GM12878 (cell line): ENCODE results near the gene SPATA18. TPM values are rescaled to one million over a fixed set of nuclear protein-coding genes. Genes with fewer than 3 reads are reported as not detected.

Experiments used
- ATAC-seq: fragments of 200-7000 bp; cut with Tn5 transposase; 3 replicates; pipeline ENCODE4 v1.9.1; 2020; ENCODE audit warnings: mild to moderate bottlenecking, moderate library complexity
- BruUV-seq: library from RNA; stranded (reverse); fragments of 400-500 nt; replicated peaks from 2 replicates; lab custom pipeline; 2021; lab: Mats Ljungman, UMichigan
- CTCF ChIA-PET: fragments of 300-600 bp; sonication (Branson Sonifier 250); formaldehyde crosslinking; extraction: SDS; loops from one replicate; lab custom pipeline; 2021; ENCODE audit warnings: inconsistent platforms; lab: Yijun Ruan, JAX
- POLR2A ChIA-PET: fragments of 350-600 bp; formaldehyde crosslinking; extraction: SDS; loops from one replicate; lab custom pipeline; 2021; ENCODE audit warnings: inconsistent platforms; lab: Charles Lee
- RAD21 ChIA-PET: fragments of 300-600 bp; sonication (Branson Sonifier 250); formaldehyde crosslinking; loops from one replicate; lab custom pipeline; 2023; ENCODE audit warnings: antibody characterized with exemption; ENCODE audit not compliant: unreplicated experiment; lab: Charles Lee
- SMC1A ChIA-PET: fragments of 300-600 bp; sonication (Branson Sonifier 250); formaldehyde crosslinking; loops from one replicate; lab custom pipeline; 2023; ENCODE audit not compliant: unreplicated experiment, uncharacterized antibody; lab: Charles Lee
- DNase-seq: peaks from one replicate; pipeline ENCODE4 v3.0.0-alpha.2; 2011; ENCODE audit warnings: low read depth, low spot score
- FAIRE-seq: peaks from 3 replicates; lab custom pipeline; 2011; peaks lifted over from hg19 to GRCh38; lab: Jason Lieb, UNC
- H2AFZ ChIP-seq: 2 replicates; pipeline ENCODE4 v1.6.0; 2011; ENCODE audit warnings: low read depth, low read length, control low read depth; ENCODE audit not compliant: control insufficient read depth
- H3K27ac ChIP-seq: 2 replicates; pipeline ENCODE4 v1.5.1; 2011; ENCODE audit warnings: control low read depth; ENCODE audit not compliant: control insufficient read depth, insufficient read depth
- H3K27me3 ChIP-seq, 2 experiments: replicated peaks in 1 of 2; 2 replicates each; pipeline versions ENCODE4 v1.6.0 to v1.6.1; 2011; ENCODE audit warnings: low read length in 1 of 2; ENCODE audit not compliant: control insufficient read depth in 2 of 2, insufficient read depth in 2 of 2
- H3K36me3 ChIP-seq, 2 experiments: 2 replicates each; pipeline ENCODE4 v1.5.1; 2011; ENCODE audit warnings: low read length in 1 of 2; ENCODE audit not compliant: control insufficient read depth in 2 of 2, insufficient read depth in 2 of 2
- H3K4me1 ChIP-seq: 2 replicates; pipeline ENCODE4 v1.6.1; 2011; ENCODE audit warnings: mild to moderate bottlenecking, low read length, moderate library complexity, mixed read lengths; ENCODE audit not compliant: control insufficient read depth, insufficient read depth
- H3K4me2 ChIP-seq: 2 replicates; pipeline ENCODE4 v1.6.0; 2011; ENCODE audit warnings: control low read depth; ENCODE audit not compliant: control insufficient read depth, insufficient read depth
- H3K4me3 ChIP-seq: fragments of 200-600 bp; sonication (generic); 2 replicates; pipeline ENCODE4 v1.5.1; 2016
- H3K79me2 ChIP-seq: 2 replicates; pipeline ENCODE4 v1.6.0; 2011; ENCODE audit warnings: low read length; ENCODE audit not compliant: control insufficient read depth, insufficient read depth
- H3K9ac ChIP-seq: 2 replicates; pipeline ENCODE4 v1.8.0; 2011; ENCODE audit warnings: low read length, control low read depth, mixed read lengths; ENCODE audit not compliant: control insufficient read depth, insufficient read depth
- H3K9me3 ChIP-seq: replicated peaks from 3 replicates; pipeline ENCODE4 v1.5.1; 2011; ENCODE audit warnings: mild to moderate bottlenecking, low read length; ENCODE audit not compliant: control insufficient read depth, insufficient read depth
- H4K20me1 ChIP-seq: 2 replicates; pipeline ENCODE4 v1.6.0; 2011; ENCODE audit not compliant: control insufficient read depth, insufficient read depth
- ATF7 ChIP-seq: fragments of 450-650 bp; IDR thresholded peaks from 2 replicates; pipeline ENCODE4 v1.6.1; 2016; ENCODE audit warnings: low read depth, mild to moderate bottlenecking
- CEBPB ChIP-seq, 2 experiments: fragments of 150-350 bp in 1 of 2; IDR thresholded peaks; 2 replicates each; pipeline ENCODE4 v1.6.1; 2012 to 2014; ENCODE audit warnings: low read depth in 2 of 2, low read length in 2 of 2, borderline replicate concordance in 1 of 2, inconsistent platforms in 1 of 2
- CHD4 ChIP-seq: fragments of 200-600 bp; sonication (generic); IDR thresholded peaks from 2 replicates; pipeline ENCODE4 v1.6.1; 2016; ENCODE audit warnings: mild to moderate bottlenecking
- GABPA ChIP-seq: IDR thresholded peaks from 2 replicates; pipeline ENCODE4 v1.6.1; 2014; ENCODE audit warnings: antibody characterized with exemption, low read depth, mild to moderate bottlenecking, inconsistent platforms
- IKZF2 ChIP-seq, 2 experiments: fragments of 450-650 bp; IDR thresholded peaks; 2 replicates each; pipeline ENCODE4 v1.6.1; 2017; ENCODE audit warnings: mild to moderate bottlenecking in 2 of 2, moderate library complexity in 2 of 2
- IRF5 ChIP-seq: fragments of 450-650 bp; IDR thresholded peaks from 2 replicates; pipeline ENCODE4 v1.6.1; 2017; ENCODE audit warnings: borderline replicate concordance
- KAT2A ChIP-seq: conservative IDR thresholded peaks from 2 replicates; pipeline ENCODE4 v1.6.1; 2011; ENCODE audit warnings: low read depth, low read length; ENCODE audit not compliant: control insufficient read depth
- MYB ChIP-seq: fragments of 150-350 bp; IDR thresholded peaks from 2 replicates; pipeline ENCODE4 v1.6.1; 2014; ENCODE audit warnings: mild to moderate bottlenecking, low read depth, low read length, borderline replicate concordance
- POLR2AphosphoS2 ChIP-seq: IDR thresholded peaks from 2 replicates; pipeline ENCODE4 v1.6.1; 2011; ENCODE audit warnings: low read depth, mild to moderate bottlenecking, low read length, improper control_type of control experiment, moderate library complexity
- RAD51 ChIP-seq: fragments of 450-650 bp; IDR thresholded peaks from 2 replicates; pipeline ENCODE4 v1.6.1; 2016; ENCODE audit warnings: moderate library complexity, mild to moderate bottlenecking, inconsistent platforms
- SUPT20H ChIP-seq: IDR thresholded peaks from 2 replicates; pipeline ENCODE4 v1.6.1; 2011; ENCODE audit warnings: low read depth, mild to moderate bottlenecking, low read length, moderate library complexity, borderline replicate concordance; ENCODE audit not compliant: control insufficient read depth
- TBL1XR1 ChIP-seq: IDR thresholded peaks from 2 replicates; pipeline ENCODE4 v1.6.1; 2012; ENCODE audit warnings: low read depth, low read length, improper control_type of control experiment
- YY1 ChIP-seq: IDR thresholded peaks from 2 replicates; pipeline ENCODE4 v1.6.1; 2011; ENCODE audit warnings: low read depth, mild to moderate bottlenecking, low read length
- WGBS: methylation state at CpG from one replicate; pipeline ENCODE4 v1.1.6; 2016; ENCODE audit warnings: low lambda C conversion rate; ENCODE audit not compliant: insufficient replicate concordance, insufficient coverage; ENCODE audit errors: missing lambda C conversion rate; 5-methylcytosine and 5-hydroxymethylcytosine counted together
- in situ Hi-C: fragments of 300-500 bp; cut with MboI; formaldehyde crosslinking; loops from 9 replicates; pipeline ENCODE4 v1.14.3; 2018; ENCODE audit warnings: mixed read lengths
- intact Hi-C: fragments of 100-400 bp; cut with micrococcal nuclease; formaldehyde crosslinking; loops from one replicate; pipeline ENCODE4 v1.14.2; 2022; ENCODE audit not compliant: unreplicated experiment
- polyA plus RNA-seq, 11 experiments: library from polyadenylated mRNA; depleted of rRNA in 4 of 11; unstranded in 6 of 11; stranded (reverse) in 5 of 11; fragments of >200 nt; fragmentation: Nextera tagmentation in 4 of 11; fragmentation: Illumina TruSeq in 1 of 11; extraction: Ambion mirVana in 4 of 11; extraction: Trizol in 1 of 11; gene quantifications; 1 replicate in 1 of 11; 2 replicates in 10 of 11; pipeline versions ENCODE4 v1.2.1 to v1.2.3, GENCODE V29; 2011 to 2016; ENCODE audit warnings: inconsistent platforms in 2 of 11, missing spikeins in 2 of 11, low read depth in 1 of 11
- total RNA-seq, 4 experiments: library from RNA; depleted of rRNA in 3 of 4; stranded (reverse); fragments of >200 nt in 3 of 4; fragmentation: Illumina TruSeq in 1 of 4; extraction: Trizol in 1 of 4; gene quantifications; 2 replicates each; pipeline versions ENCODE4 v1.2.1 to v1.2.3, GENCODE V29; 2013 to 2021
- TF ChIP-seq, protein P1 (sequence below): IDR thresholded peaks from 2 replicates; pipeline ENCODE4 v1.6.1; 2011; ENCODE audit warnings: borderline replicate concordance, low read depth, mild to moderate bottlenecking, moderate library complexity, low read length; ENCODE audit not compliant: insufficient read depth, poor library complexity, severe bottlenecking
- TF ChIP-seq, protein P2 (sequence below): IDR thresholded peaks from 2 replicates; pipeline ENCODE4 v1.6.1; 2011; ENCODE audit warnings: borderline replicate concordance, low read depth, mild to moderate bottlenecking, moderate library complexity, mixed read lengths, low read length; ENCODE audit not compliant: insufficient read depth; ENCODE audit errors: extremely low read length
- TF ChIP-seq, protein P3 (sequence below): fragments of 150-350 bp; IDR thresholded peaks from 2 replicates; pipeline ENCODE4 v1.6.1; 2014; ENCODE audit warnings: mild to moderate bottlenecking, low read depth, low read length
- TF ChIP-seq, protein P4 (sequence below): fragments of 450-650 bp; IDR thresholded peaks from 2 replicates; pipeline ENCODE4 v1.6.1; 2016; ENCODE audit warnings: mild to moderate bottlenecking

SPATA18 gene
- total and polyA plus RNA-seq, 10 of the 15 experiments (the other 5 are each of a cell fraction or from before 2014, with no cell fraction given), result 0.39 to 4.5 (median 1.9) TPM

GRCh38 chr4:52107745-52108144, 56.6 kb downstream of the SPATA18 start (continued):
- TF ChIP-seq ATF7, result no peak
- no peak for TF ChIP-seq TBL1XR1
- TF ChIP-seq IRF5, result no peak
- no peak for TF ChIP-seq CEBPB (IDR thresholded peaks at IDR 0.05; ENCODE audit: borderline replicate concordance in 1 of 2, low read depth in 2 of 2, low read length in 2 of 2)

- H3K4me3 ChIP-seq, result no peak overlapping the region
- FAIRE-seq, result no peak
- no peaks in the 10 kb centered on the region for H4K20me1 ChIP-seq
- intact Hi-C loops, result no loop called here
- POLR2A ChIA-PET, result no interaction called here
- SMC1A ChIA-PET, result no interaction called here
- 33% methylated on average over 1 of the region's 1 CpG for WGBS
- no peaks in the 10 kb centered on the region for H3K79me2 ChIP-seq
- no peak for DNase-seq
- no peak overlapping the region for H3K27ac ChIP-seq
- H3K27me3 ChIP-seq, result no peaks in the 10 kb centered on the region
- CTCF ChIA-PET, result interaction anchor here (0.9 kb wide), 1 partner anchor 84 kb away, joined by 3 read pairs; no protein-coding TSS in a partner anchor
- H3K9ac ChIP-seq, result no peak overlapping the region
- no TSS peak for BruUV-seq
- in situ Hi-C loops, result no loop called here
- no peaks in the 10 kb centered on the region for H3K4me1 ChIP-seq
- no peak for ATAC-seq
- H3K9me3 ChIP-seq, result no peaks in the 10 kb centered on the region
- H3K4me2 ChIP-seq, result no peak overlapping the region
- no peak overlapping the region for H2AFZ ChIP-seq
- RAD21 ChIA-PET, result no interaction called here
- H3K36me3 ChIP-seq, result no peaks in the 10 kb centered on the region
- TF ChIP-seq, protein P1, sequence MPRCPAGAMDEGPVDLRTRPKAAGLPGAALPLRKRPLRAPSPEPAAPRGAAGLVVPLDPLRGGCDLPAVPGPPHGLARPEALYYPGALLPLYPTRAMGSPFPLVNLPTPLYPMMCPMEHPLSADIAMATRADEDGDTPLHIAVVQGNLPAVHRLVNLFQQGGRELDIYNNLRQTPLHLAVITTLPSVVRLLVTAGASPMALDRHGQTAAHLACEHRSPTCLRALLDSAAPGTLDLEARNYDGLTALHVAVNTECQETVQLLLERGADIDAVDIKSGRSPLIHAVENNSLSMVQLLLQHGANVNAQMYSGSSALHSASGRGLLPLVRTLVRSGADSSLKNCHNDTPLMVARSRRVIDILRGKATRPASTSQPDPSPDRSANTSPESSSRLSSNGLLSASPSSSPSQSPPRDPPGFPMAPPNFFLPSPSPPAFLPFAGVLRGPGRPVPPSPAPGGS, result no peak
- TF ChIP-seq YY1 (no peak), POLR2AphosphoS2 (no peak), IKZF2 (IDR thresholded peaks at IDR 0.05) (no peak), GABPA (no peak), CHD4 (no peak), RAD51 (no peak), KAT2A (no peak), MYB (no peak), SUPT20H (no peak)
- TF ChIP-seq, protein P2, sequence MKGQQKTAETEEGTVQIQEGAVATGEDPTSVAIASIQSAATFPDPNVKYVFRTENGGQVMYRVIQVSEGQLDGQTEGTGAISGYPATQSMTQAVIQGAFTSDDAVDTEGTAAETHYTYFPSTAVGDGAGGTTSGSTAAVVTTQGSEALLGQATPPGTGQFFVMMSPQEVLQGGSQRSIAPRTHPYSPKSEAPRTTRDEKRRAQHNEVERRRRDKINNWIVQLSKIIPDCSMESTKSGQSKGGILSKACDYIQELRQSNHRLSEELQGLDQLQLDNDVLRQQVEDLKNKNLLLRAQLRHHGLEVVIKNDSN, result no peak
- TF ChIP-seq, protein P3, sequence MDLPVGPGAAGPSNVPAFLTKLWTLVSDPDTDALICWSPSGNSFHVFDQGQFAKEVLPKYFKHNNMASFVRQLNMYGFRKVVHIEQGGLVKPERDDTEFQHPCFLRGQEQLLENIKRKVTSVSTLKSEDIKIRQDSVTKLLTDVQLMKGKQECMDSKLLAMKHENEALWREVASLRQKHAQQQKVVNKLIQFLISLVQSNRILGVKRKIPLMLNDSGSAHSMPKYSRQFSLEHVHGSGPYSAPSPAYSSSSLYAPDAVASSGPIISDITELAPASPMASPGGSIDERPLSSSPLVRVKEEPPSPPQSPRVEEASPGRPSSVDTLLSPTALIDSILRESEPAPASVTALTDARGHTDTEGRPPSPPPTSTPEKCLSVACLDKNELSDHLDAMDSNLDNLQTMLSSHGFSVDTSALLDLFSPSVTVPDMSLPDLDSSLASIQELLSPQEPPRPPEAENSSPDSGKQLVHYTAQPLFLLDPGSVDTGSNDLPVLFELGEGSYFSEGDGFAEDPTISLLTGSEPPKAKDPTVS, result no peak
- TF ChIP-seq, protein P4, sequence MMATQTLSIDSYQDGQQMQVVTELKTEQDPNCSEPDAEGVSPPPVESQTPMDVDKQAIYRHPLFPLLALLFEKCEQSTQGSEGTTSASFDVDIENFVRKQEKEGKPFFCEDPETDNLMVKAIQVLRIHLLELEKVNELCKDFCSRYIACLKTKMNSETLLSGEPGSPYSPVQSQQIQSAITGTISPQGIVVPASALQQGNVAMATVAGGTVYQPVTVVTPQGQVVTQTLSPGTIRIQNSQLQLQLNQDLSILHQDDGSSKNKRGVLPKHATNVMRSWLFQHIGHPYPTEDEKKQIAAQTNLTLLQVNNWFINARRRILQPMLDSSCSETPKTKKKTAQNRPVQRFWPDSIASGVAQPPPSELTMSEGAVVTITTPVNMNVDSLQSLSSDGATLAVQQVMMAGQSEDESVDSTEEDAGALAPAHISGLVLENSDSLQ, result no peak
These were observed 59.1 kb downstream of the SPATA18 start for GRCh38 chr4:52110171-52110570.
